ENCODE measurements around the gene OTOP3.
A peak's percentile ranks its signal among the peaks of the same experiment; 100 is the strongest.

Gene OTOP3

DNA sequence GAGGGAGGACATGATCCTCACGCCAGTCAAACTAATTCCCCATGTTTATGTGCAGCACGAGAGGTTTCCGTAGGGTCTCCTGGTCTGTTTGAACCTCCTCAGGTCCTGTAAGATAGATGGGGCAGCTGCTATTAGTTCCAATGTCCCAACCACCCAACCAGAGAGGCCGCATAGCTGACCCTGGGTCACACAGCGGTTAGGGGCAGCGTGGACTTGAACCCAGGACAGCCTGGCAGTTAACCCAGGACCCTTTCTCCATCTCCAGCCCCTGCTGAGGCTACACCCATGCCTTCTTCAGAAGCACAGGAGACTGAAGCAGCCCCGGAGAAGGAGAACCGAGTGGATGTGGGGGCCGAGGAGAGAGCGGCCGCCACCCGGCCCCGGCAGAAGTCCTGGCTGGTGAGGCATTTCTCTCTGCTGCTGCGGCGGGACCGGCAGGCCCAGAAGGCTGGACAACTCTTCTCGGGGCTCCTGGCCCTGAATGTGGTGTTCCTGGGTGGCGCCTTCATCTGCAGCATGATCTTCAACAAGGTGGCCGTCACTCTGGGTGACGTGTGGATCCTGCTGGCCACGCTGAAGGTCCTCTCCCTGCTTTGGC, 5.5 kb downstream of the OTOP3 start:
- DNase-seq (ENCODE audit: low read depth) = no peak

DNA sequence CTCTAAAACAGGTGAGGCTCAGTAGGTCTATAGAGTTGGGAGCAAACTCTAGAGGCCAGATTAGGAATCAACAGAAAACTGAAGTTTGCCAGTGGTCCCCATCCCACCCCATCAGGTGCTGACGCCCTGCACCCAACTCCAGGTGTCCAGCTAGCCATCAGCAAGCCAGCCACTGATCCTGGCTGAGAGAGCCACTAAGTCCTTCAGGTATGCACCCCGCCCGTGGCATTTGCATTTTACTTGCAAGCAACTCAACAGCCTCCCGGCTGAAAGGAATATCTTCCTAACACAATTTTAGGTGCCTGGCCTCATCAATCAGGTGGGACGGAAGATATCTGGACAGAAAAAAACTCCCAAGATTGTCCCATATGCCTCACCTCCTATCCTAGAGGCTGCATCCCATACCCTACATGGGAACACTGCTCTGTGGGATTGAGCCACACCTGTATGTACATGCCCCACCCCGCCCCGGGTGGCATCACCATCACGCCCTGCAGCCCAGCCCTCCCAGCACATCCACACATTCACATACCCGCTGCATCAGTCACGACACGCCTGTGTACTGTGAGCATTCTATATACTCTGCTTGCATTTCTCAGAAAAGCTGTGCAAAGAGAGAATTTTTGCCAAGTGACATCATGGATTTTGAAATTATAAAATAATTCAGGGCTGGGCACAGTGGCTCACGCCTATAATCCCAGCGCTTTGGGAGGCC, 8.3 kb downstream of the OTOP3 start:
- DNase-seq (ENCODE audit: low read depth) = no peak

DNA sequence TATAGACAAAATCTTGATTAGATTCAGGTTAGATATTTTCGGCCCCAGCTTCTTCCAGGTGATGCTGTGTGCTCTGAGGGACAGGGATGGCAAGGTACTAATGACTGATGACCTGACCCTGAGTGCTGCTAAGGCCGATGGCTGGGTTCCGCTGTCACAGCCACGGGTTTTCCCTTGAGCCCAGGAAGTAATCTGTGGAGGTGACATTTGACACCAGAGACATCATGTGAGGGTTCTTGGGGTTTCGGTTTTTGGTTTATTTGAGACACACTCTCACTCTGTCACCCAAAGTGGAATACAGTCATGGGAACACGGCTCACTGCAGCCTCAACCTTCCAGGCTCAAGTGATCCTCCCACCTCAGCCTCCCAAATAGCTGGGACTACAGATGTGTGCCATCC, 9.8 kb downstream of the OTOP3 start:
- DNase-seq (ENCODE audit: low read depth) = no peak

DNA sequence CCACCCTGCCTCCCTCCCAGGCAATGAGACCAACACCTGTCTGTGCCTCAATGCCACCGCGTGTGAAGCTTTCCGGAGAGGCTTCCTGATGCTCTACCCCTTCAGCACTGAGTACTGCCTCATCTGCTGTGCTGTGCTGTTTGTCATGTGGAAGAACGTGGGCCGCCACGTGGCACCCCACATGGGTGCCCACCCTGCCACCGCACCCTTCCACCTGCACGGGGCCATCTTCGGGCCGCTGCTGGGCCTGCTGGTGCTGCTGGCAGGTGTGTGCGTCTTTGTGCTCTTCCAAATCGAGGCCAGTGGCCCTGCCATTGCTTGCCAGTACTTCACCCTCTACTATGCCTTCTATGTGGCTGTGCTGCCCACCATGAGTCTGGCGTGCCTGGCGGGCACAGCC, 10.9 kb downstream of the OTOP3 start:
- DNase-seq (ENCODE audit: low read depth) = no peak

DNA sequence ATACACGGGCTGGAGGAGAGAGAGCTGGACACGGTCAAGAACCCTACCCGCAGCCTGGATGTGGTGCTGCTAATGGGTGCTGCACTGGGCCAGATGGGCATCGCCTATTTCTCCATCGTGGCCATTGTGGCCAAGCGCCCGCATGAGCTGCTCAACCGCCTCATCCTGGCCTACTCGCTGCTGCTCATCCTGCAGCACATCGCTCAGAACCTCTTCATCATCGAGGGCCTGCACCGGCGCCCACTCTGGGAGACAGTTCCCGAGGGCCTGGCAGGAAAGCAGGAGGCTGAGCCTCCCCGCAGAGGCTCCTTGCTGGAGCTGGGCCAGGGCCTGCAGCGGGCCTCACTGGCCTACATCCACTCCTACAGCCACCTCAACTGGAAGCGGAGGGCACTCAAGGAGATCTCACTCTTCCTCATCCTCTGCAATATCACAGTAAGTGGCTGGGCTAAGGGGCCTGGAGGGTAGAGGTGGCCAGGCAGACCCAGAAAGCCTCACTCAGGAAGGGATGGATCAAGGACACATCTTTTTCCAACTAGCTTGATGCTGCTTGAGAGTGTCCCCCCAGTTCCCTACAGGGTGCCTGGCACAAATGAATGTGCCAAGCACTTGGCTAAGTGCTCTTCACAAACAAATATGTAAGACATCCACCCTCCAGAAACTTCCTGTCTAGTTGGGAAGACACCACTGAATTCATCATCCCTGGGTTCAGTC, 11.5 kb downstream of the OTOP3 start:
- no peak for DNase-seq (ENCODE audit: low read depth)

DNA sequence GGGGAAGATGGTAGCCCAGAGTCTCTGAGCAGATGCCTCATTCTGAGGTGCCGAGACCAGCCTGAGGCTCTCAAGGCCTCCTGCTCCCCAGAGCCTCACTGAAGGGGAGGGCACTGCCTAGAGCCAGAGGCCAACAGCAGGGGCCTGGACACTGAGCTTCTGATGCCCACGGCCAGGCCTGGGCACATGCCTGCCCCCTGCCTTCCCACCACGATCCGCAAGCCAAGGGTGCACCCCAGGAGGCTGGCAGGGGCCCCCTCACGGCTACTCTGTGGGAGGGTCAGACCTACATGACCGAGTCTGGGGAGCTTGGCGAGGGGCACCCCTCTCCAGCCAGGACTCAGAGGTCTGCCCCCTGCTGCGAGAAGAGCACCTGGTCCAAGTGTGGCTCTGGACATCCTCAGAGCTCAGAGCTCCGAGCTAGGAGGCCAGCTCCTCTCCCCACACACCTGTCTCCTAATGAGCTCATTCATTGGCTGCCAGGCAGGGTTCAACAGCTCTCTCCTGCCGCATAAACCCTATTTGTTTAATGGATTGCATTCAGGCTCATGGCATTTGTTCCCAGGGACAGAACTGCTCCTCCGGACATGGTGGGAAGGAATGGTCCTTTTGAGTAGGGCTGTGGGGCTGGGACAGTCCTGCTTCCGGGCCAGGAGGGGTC, 13.9 kb downstream of the OTOP3 start:
- no peak for DNase-seq (ENCODE audit: low read depth)

DNA sequence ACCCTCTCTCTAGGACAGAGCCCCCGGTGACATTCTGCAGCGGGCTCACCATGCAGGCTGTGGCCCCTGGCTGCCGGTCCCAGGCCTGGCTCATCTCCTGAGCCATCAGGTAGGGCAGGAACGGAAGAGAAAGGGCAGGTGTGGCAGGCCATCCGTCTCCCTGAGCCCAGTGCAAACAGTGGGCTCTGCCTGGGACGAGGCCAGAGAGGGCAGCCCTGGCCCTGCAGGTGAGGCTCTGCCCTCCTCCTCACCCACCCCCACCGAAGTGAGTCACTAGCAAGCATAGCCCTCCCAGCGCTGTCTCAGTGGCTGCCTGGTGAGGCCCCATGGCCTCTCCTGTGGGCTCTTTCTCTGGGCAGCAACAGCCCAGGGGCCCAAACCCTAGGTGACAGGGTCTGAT, 14.5 kb downstream of the OTOP3 start:
- no peak for DNase-seq (ENCODE audit: low read depth)

DNA sequence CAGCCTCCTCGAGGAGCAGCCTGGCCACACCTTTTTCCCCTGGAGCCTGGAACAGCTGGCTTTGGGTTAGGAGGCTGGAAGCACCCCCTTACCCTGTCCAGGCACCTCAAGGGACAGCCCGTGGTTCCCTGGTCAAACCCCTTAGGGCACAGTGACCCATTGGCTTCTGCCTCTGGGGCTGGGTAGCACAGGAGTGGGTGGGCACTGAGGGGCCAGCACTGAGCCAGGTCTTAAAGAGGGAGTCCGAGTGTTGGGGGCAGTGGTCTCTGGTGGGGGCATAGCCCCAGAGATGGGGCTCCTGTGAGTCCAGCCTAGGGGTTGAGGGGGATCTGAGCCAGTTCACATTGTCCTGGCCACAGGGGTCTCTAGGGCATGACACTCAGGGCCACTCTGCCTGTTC, 15.4 kb downstream of the OTOP3 start:
- DNase-seq (ENCODE audit: low read depth) = no peak

DNA sequence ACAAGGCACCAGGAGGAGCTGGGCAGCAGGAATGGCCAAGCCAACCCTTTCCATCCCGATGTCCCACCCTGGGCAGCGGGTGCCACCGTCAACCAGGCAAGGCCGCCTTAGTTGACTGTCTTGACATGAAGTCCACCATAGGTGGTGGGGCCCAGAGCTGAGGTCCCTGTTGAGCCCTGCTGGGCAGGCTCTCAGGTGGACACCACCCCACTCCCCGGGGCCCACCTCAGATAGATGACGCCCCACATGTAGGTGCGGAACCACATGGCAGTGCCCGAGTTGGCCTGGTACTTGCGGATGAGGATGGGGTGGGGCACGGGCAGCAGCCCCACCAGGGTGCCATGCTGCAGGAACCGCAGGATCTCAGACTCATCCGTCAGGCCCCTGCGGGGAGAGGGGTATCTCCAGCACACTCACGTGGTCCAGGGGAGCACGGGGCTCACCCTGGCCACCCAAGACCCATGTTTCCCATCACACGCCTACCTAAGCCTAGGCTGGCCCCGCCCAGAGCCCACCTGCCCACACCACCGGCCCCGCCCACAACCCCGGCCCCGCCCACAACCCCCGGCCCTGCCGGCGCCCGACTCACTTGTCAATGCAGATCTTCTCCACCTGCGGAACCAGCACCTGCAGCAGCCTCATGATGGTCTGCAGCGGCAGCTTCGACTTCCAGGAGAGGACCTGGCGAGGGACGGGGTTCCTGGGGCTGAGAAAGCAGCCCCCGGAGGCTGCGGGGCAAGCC, 16.2 kb downstream of the OTOP3 start:
- no peak for DNase-seq (ENCODE audit: low read depth)

DNA sequence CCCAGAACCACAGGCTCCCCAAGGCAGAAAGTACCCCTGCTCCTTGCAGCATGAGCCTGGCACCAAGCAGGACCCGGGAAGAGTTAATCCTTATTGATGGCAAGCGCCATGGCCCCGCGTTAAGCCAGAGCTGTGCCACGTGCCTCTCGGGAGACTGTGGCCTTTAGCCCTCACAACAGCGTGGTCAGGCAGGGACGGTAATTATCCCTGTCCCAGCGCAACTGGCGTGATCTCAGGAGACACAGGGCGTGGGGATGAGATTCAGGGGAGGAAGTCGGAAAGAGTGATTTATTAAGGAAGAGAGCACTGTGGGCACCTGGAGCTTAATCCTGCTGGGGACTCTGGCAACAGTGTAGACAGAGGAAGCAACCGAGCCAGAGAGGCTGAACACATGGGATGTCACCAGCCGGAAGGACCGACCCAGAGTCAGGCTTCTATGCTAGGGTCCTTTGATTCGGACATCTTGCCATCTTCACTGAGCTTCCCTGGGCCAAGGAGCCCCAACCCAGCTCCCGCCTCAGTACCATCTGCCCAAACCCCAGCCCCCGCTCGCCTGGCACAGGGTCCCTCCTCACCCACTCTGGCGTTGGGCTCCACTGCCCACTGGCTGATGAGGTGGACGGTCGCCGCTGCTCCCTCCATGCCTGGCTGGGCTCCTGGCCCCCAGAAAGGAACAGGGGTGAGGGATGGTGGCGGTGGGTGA, 16.9 kb downstream of the OTOP3 start:
- no peak for DNase-seq (ENCODE audit: low read depth)

DNA sequence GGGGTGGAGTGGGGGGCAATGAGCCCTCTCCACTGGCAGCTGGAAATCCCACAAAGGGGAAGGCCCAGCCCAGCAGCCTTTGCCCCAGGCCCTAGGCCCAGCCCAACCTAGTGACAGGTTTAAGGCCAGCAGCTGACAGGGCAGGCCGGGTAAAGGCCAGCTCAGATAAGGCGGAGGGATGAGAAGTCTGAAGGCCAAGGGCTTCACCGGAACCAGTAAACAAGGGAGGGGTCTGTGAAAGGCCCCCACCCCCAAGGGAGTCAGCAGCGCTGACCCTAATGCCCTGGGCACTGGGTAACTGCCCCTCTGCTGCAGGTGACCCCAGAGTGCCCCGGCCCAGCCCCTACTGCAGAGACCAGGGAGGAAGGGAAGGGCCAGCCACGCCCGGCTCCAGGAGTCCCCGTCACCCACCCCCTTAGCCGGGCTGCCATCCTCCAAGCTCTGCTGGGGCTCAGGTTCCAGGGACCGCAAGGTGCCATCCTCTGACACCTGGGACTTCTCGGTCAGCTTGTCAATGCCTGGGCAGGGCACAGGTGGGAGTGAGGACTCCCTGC, 17.5 kb downstream of the OTOP3 start:
- DNase-seq (ENCODE audit: low read depth) = no peak

DNA sequence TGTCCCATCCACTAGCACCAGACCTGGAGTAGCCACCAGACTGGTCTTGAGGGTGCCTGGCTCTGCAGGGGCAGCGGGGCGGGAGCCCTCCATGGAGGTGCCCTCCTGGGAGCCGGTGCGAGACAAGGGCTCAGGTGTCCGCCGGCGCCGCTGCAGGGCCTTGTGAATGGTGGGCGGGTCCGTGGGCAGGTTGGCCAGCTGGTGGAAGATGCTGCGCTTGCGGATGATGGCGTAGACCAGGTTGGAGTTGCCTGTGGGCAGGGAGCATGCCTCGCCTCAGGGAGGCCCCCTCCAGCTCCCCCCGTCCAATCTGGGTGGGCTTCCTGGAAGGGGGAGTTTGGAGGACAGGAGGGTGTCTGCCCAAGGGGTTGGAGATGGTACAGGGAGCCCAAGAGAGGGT, 18.4 kb downstream of the OTOP3 start:
- DNase-seq (ENCODE audit: low read depth) = no peak

DNA sequence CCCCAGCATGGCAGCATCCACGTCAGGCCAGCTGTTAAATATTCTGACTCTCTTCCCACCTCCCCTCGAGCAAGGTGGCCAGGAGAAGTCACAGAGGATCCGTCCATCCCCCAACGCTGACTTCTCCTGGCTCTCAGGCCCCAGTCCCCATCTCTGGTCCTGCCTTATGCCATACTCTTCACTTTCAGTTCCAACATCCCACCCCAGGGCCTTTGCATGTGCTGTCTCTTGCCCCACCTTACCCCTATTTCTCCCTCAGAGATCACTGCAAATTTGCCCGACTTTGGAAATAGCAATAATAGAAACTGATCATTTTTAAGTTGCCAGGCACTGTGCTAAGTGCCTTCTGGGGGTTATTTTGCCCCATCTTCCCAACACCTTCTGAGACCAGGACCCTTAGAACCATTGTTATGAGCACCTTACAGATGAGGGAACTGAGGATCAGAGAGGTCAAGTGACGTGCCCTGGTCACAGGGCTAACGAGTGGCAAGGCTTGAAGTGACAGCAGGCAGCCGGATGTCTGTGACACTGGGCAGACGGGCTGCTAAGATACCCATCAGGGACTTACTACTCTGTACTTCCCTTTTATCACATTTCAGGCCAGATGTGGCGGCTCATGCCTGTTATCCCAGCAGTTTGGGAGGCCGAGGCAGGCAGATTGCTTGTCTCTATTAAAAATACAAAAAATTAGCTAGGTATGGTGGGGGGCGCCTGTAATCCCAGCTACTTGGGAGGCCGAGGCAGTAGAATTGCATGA, 19.1 kb downstream of the OTOP3 start:
- no peak for DNase-seq (ENCODE audit: low read depth)

DNA sequence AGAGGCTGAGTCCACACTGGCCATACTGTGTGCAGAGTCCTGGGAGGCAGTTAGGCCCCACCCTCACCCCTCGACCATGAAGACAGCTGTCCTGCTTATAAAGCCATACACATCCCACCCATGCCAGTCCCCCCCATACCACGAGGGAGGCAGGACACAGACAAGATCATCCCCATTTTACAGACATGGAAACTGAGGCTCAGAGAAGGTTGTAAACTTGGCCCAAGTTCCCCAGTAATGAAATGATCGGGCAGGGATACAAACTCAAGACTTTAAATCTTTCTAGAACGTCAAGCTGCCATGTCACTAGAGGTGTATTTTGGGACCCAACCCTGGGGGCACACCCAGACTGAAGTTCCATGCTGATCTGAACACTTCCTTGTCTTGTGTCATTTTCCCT, 20.4 kb downstream of the OTOP3 start:
- DNase-seq (ENCODE audit: low read depth) = no peak

DNA sequence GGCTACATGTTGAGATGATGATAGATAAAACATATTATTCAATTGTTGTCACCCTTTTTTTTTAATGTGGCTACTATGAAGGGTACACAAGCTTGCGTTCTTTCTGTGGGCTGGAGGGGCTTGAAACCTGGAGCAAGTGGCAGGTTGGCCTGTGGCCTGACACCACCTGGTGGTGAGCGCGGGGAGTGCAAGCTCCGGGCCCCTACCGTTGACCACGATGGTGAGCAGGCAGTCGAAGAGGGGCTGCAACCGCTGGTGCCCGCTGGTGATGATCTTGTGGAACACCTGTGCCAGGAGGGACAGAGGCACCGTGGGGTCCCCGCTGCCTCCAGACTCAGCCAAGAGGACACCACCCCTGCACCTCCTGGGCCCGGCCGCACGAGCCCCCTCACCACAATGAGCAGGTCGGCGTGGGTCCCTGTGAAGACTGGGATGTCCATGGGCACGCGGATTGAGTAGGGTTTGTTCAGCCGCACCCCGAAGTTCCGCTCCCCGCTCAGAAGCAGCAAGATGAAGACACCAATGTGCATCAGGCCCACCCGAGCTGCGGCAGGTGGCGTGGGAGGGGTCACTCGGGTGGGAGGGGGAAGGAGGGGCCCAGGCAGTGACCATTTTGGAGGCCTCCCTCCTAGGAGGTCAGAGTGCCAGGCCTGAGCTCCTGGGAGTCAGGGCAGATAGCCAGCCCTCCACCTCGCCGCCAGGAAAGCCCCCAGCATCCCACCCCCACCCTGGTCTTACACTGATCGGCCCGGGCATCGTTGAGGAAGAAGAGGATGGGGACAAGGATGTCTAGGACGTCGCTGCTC, 22.4 kb downstream of the OTOP3 start:
- peak; percentile 63 for DNase-seq (ENCODE audit: low read depth)

DNA sequence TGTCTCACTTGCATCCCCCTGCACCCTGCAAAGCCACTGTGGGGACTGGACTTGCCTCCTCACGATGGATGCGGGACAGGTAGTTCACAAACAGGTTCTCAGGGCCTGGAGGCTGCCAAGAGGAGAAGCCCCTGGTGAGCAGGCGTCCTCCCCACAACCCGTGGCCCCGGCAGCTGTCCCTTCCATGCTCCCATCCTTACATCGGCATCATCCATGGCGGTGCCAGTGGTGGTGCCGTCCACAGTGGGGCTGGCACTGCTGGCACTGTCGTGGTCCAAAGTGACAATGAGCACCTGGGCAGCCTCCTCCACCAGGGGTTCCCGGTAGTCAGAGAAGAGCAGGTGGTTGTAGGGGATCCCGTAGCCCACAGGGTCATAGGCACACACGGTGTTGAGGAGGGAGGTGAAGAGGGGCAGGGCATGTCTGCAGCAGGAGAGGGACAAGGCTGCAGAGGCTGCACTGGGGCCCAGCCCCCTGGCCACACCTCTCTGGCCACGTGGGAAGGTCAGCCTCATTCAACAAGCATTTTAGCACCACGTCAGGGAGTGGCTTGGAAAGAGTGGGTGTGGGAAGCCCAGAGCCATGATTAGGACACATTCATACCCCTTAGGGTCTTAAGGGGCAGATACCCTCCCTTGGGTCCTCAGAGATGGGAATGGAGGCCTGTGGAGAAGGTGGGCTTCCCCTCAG, 24.3 kb downstream of the OTOP3 start:
- no peak for DNase-seq (ENCODE audit: low read depth)

DNA sequence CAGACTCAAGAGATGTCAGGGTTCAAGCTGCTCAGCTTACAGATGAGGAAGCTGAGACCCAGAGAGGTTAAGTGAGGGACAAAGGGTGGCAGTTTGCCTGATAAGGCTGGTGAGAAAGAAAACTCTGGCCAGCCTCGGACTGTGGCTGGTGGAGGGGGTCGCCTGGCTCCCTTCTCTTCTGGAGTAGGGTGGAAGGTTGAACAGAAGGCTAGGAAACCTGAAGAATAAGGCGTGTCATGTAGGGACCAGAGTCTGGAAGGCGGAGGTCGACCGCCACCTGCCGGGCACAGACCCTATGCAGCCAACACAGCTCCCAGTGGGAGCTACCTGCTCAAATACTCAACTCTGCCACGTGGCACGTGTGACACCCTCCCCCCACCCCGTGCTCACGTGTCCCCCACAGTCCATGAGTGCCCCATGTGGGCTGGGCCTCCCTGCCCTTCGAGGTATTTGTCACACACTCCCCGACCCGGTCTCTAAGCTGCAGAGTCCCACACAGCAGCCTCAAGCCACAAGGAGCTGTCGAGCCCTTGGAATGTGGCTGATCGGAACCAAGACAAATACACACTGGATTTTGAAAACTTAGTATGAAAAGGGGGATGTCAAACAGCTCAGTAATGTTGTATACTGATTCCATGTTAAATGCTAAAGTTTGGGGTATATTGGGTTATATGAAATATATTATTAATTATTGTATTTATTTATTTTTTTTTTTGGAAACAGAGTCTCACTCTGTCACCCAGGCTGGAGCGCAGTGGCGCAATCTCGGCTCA, 25.1 kb downstream of the OTOP3 start:
- no peak for DNase-seq (ENCODE audit: low read depth)

DNA sequence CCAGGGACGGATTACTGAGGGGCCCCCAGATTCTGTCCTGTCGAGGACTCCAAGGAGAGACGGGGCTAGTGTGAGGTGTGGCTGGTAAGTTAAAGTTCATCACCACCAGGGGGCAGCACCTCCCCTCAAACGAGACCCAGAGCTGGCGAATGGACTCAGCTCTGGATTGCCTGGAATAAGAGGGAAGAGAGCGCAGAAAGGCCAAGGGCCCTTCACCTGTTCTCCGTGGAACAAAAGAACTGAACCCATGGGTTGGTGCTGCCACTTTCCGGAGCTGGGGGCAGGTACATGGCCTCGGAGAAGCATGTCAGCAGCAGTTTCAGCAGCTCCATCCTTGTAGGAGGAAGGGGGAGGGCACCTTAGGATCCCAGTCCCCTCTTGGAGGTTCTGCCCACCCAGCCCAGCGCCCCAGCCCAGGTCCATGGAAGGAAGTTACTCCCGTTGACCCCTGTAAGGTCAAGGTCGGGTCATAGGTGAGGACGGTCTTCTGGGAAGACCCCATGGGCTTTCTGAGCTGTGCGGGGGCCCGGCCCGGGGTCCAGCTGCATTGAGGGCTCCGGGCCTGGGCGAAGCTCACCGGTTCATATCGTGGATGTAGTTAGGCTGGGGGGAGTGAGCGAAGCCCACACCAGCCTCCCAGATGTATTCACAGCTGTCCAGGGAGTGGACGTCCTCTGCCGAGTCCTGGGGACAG, 26.1 kb downstream of the OTOP3 start:
- peak; percentile 74 for DNase-seq (ENCODE audit: low read depth)
